ENCODE measurements around the gene NRG3.

NRG3 gene

DNA sequence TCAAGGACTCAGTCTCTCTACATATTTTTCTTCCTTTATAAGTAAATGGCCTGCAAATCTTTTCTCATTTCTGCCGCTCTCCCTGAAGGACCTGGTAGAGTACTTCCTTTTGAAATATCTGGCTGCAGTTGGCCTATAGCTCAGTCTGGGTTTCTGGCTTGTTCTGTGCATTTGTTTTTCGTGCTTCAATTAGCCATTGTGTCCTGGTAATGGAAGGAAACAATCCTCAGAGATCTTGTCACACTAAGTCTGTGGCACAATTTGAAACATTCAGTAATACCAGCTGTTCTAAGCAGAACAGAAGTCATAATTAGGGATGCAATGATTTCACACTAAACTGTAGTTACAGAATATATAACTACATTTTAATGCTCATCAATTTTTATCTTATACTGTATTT lies 545.0 kb downstream of the NRG3 start:
- Histone ChIP-seq H3K4me1 (peaks cover 8% of the 10 kb centered on the region), H3K36me3 (no peaks in the 10 kb centered on the region), H3K4me3 (ENCODE audit: low read depth, low read length) (no peak overlapping the region), H3K27me3 (no peaks in the 10 kb centered on the region), H3K9me3 (no peaks in the 10 kb centered on the region)
- peak; percentile 13 for DNase-seq
- TF ChIP-seq, protein P1, sequence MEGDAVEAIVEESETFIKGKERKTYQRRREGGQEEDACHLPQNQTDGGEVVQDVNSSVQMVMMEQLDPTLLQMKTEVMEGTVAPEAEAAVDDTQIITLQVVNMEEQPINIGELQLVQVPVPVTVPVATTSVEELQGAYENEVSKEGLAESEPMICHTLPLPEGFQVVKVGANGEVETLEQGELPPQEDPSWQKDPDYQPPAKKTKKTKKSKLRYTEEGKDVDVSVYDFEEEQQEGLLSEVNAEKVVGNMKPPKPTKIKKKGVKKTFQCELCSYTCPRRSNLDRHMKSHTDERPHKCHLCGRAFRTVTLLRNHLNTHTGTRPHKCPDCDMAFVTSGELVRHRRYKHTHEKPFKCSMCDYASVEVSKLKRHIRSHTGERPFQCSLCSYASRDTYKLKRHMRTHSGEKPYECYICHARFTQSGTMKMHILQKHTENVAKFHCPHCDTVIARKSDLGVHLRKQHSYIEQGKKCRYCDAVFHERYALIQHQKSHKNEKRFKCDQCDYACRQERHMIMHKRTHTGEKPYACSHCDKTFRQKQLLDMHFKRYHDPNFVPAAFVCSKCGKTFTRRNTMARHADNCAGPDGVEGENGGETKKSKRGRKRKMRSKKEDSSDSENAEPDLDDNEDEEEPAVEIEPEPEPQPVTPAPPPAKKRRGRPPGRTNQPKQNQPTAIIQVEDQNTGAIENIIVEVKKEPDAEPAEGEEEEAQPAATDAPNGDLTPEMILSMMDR (IDR thresholded peaks at IDR 0.05; ENCODE audit: low read depth, low read length): no peak

DNA sequence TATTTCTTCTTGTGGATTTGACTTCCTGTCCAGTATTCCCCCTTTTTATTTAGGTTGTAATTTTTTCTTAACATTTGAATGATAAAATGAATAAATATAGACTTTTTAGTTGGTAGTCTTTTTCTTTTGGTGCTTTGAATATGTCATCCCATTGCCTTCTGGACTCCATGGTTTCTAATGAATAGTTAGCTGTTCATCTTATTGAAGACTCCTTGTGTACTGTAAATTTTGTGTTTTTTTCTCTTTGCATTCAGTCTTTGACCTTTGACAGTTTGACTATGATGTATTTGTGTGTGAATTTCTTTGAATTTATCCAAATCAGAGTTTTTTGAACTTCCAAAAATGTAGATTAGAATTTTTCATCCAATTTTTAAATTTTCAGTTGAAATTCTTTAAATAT lies 554.3 kb downstream of the NRG3 start:
- no peaks in the 10 kb centered on the region for H3K9me3 ChIP-seq
- no peak for DNase-seq
- H3K27me3 ChIP-seq: no peaks in the 10 kb centered on the region

DNA sequence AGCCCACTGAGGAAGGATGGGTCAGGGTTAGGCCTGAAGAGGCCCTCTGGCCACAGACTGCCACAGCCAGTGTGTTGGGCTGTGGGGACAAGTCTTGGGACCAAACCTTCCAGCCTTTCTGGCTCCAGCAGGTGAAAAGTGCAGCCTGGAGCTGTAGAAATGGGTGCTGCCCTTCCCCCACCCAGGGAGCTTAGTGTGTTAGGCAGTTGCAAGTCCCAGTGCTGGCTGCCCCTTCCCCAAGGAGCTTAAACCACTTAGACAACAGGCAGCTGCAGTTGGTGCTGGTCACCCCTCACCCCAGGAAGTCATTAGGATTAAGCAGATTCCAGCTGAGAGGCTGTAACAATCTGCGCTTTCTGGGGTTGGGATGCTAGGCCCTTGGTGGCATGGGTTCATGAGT lies 563.3 kb downstream of the NRG3 start:
- TF ChIP-seq, protein P1 (IDR thresholded peaks at IDR 0.05; ENCODE audit: low read depth, low read length): no peak
- Histone ChIP-seq H3K36me3 (no peaks in the 10 kb centered on the region), H3K27me3 (no peaks in the 10 kb centered on the region), H3K9me3 (no peaks in the 10 kb centered on the region; the same call in 1 of the 2 replicates), H3K4me3 (ENCODE audit: low read depth, low read length) (no peak overlapping the region), H3K4me1 (no peaks in the 10 kb centered on the region)
- peak; percentile 19 for DNase-seq

More for the DNA sequence above, 554.3 kb downstream of the NRG3 start:
- Histone ChIP-seq H3K36me3 (no peaks in the 10 kb centered on the region), H3K4me3 (ENCODE audit: low read depth, low read length) (no peak overlapping the region), H3K4me1 (no peaks in the 10 kb centered on the region)
- TF ChIP-seq, protein P1 (IDR thresholded peaks at IDR 0.05; ENCODE audit: low read depth, low read length): no peak

DNA sequence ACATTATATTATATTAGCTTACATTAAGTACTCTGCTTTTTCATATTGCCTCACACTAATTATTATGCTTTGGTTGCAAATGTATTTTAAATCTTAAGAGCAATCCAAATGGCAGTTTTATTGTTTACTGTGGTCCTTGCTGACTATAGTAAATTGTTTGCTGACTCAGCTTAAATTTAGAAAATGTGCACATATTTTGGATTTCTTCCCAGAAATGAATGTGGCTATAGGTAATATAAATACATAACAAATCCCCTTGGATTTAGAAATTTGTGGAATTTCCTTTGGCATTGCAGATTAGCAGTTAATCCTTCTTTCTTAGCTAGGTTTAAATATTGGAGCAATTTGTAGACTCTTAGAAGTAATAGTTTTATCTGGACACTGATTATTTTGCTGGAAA lies 565.8 kb downstream of the NRG3 start:
- no peak for DNase-seq
- no peaks in the 10 kb centered on the region for H3K36me3 ChIP-seq
- H3K4me1 ChIP-seq: no peaks in the 10 kb centered on the region
- H3K9me3 ChIP-seq: no peaks in the 10 kb centered on the region; the same call in 1 of the 2 replicates
- H3K27me3 ChIP-seq: no peaks in the 10 kb centered on the region
- no peak overlapping the region for H3K4me3 ChIP-seq (ENCODE audit: low read depth, low read length)
- TF ChIP-seq, protein P1 (IDR thresholded peaks at IDR 0.05; ENCODE audit: low read depth, low read length): no peak

DNA sequence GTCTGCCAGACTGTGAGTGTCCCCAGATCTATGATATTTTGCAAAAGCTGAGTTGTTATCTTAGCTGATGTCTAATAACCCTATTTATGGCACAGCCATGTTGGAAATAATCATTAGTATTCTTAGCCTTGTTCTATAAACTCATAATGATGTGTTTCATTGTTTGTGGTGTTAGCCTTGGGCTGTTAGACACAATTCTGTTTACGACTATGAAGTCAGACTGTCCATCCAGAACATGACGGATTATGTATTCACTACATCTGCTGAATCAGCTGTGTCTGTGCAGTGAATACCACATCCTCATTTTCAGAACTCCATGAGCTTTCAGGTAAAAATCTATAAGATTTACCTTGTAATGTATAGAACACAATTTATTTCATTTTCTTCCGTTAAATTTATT lies 577.1 kb downstream of the NRG3 start:
- Histone ChIP-seq H3K4me3 (ENCODE audit: low read depth, low read length) (no peak overlapping the region), H3K9me3 (no peaks in the 10 kb centered on the region), H3K4me1 (peaks cover 3% of the 10 kb centered on the region; the same call in 1 of the 2 replicates), H3K36me3 (no peaks in the 10 kb centered on the region), H3K27me3 (no peaks in the 10 kb centered on the region)
- TF ChIP-seq, protein P1 (IDR thresholded peaks at IDR 0.05; ENCODE audit: low read depth, low read length): no peak
- no peak for DNase-seq

DNA sequence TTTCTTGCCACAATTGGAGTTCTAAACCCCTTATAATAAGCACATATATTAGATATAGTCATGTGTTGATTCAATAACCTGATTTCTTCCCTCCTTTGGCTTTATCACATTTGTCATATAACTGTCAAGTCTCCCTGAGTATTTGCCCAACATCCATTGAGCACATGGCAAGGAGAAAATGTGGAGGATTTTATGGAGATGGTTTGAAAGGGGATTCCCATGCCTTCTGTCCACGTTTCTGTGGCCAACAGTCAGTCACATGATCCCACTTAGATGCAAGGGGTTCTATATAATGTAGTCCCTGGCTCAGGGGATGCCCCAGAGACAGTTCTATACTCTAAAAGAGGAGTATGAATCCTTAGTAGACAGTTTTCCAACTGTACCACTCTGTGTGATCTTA lies 577.7 kb downstream of the NRG3 start:
- Histone ChIP-seq H3K36me3 (no peaks in the 10 kb centered on the region), H3K9me3 (no peaks in the 10 kb centered on the region), H3K4me1 (peaks cover 3% of the 10 kb centered on the region; the same call in 1 of the 2 replicates), H3K27me3 (no peaks in the 10 kb centered on the region), H3K4me3 (ENCODE audit: low read depth, low read length) (no peak overlapping the region)
- TF ChIP-seq, protein P1 (IDR thresholded peaks at IDR 0.05; ENCODE audit: low read depth, low read length): no peak
- DNase-seq: no peak

All from BE2C (cell line).